Lower leg skin (tissue), 3 donors: Measurements from ENCODE around the gene TNFRSF19.

Source experiments
- CTCF ChIP-seq, 3 donors: fragments of 450-650 bp; IDR thresholded peaks; one replicate each; pipeline ENCODE4 v1.5.1; 2016; ENCODE audit warnings: antibody characterized with exemption in 3 of 3, mild to moderate bottlenecking in 3 of 3, moderate library complexity in 2 of 3
- POLR2A ChIP-seq, 2 donors: fragments of 450-650 bp; IDR thresholded peaks; one replicate each; pipeline ENCODE4 v1.6.1; 2016 to 2017; ENCODE audit warnings: antibody characterized with exemption in 2 of 2, mild to moderate bottlenecking in 1 of 2, moderate library complexity in 1 of 2

GRCh38 chr13:23618341-23618740, 48.1 kb downstream of the TNFRSF19 start:
- TF ChIP-seq CTCF (IDR thresholded peaks at IDR 0.05) (no peak), POLR2A (IDR thresholded peaks at IDR 0.05) (no peak)
